T-helper 2 cell treated with Interferon-gamma antibody and Interleukin-4, amounts not matched to agents 100 ng/mL and 5 ng/mL, for 36 hours (primary cell): ENCODE results near the gene CER1. TPM values are rescaled to one million over a fixed set of nuclear protein-coding genes. Genes with fewer than 3 reads are reported as not detected.
"Not testable (repeated sequence)": the region's sequence is repeated elsewhere in the genome, so short reads cannot be mapped to it uniquely, and the experiment has no call there.

ENCODE experiments used
- intact Hi-C: fragments of 100-400 bp; cut with micrococcal nuclease; formaldehyde crosslinking; loops from one replicate; pipeline ENCODE4 v1.15.1; 2023
- total RNA-seq: library from RNA; stranded (reverse); gene quantifications from 2 replicates; pipeline ENCODE4 v1.2.3, GENCODE V29; 2022

Gene CER1
- total RNA-seq, 1 donor from 2014 or later, result not detected

- intact Hi-C loops, result no loop called here
Observed at GRCh38 chr9:14719231-14719923, 3.2 kb downstream of the CER1 start.

GRCh38 chr9:14715102-14715501 lies 7.4 kb downstream of the CER1 start:
- intact Hi-C loops, result no loop called here

- intact Hi-C loops, result no loop called here
Observed at GRCh38 chr9:14713187-14713767, 9.3 kb downstream of the CER1 start.

GRCh38 chr9:14710804-14711203 lies 11.7 kb downstream of the CER1 start:
- intact Hi-C loops, result no loop called here

GRCh38 chr9:14706530-14707140 lies 15.9 kb downstream of the CER1 start:
- intact Hi-C loops, result no loop called here

- intact Hi-C loops, result no loop called here
Observed at GRCh38 chr9:14705079-14705478, 17.5 kb downstream of the CER1 start.

- intact Hi-C loops, result no loop called here
Observed at GRCh38 chr9:14704281-14704680, 18.3 kb downstream of the CER1 start.

- intact Hi-C loops, result no loop called here
Observed at GRCh38 chr9:14702200-14702720, 20.3 kb downstream of the CER1 start.

GRCh38 chr9:14693251-14693861 lies 29.2 kb downstream of the CER1 start, which contains the start of gene ZDHHC21:
Gene ZDHHC21, minus strand, starts transcription at chr9:14693432. Its CDS starts 19,092 bp downstream, at chr9:14674340.
- intact Hi-C loops, result loop anchor here (5.0 kb wide), 1 partner anchor 371 kb away; no protein-coding TSS in a partner anchor

GRCh38 chr9:14692470-14693250 lies 29.9 kb downstream of the CER1 start:
- intact Hi-C loops, result loop anchor here (5.0 kb wide), 1 partner anchor 370 kb away; no protein-coding TSS in a partner anchor

- intact Hi-C loops, result loop anchor here (5.0 kb wide), 1 partner anchor 369 kb away; no protein-coding TSS in a partner anchor
Observed at GRCh38 chr9:14690948-14691730, 31.4 kb downstream of the CER1 start.

- intact Hi-C loops, result no loop called here
Observed at GRCh38 chr9:14687042-14687719, 35.4 kb downstream of the CER1 start.

- intact Hi-C loops, result no loop called here
Observed at GRCh38 chr9:14686168-14686567, 36.4 kb downstream of the CER1 start.

- intact Hi-C loops, result not testable (repeated sequence)
Observed at GRCh38 chr9:14682616-14683015, 39.9 kb downstream of the CER1 start.

GRCh38 chr9:14678776-14679175 lies 43.8 kb downstream of the CER1 start:
- intact Hi-C loops, result no loop called here

- intact Hi-C loops, result no loop called here
Observed at GRCh38 chr9:14677872-14678271, 44.7 kb downstream of the CER1 start.

- intact Hi-C loops, result no loop called here
Observed at GRCh38 chr9:14677396-14677795, 45.1 kb downstream of the CER1 start.

- intact Hi-C loops, result no loop called here
Observed at GRCh38 chr9:14674630-14675029, 47.9 kb downstream of the CER1 start.

- intact Hi-C loops, result no loop called here
Observed at GRCh38 chr9:14671377-14671776, 51.2 kb downstream of the CER1 start.

GRCh38 chr9:14670718-14671117 lies 51.8 kb downstream of the CER1 start:
- intact Hi-C loops, result no loop called here
